Left lung (tissue), 10 donors: ENCODE data around the gene ABTB2. TPM values are rescaled to one million over a fixed set of nuclear protein-coding genes. Genes with fewer than 3 reads are reported as not detected.

Experiments used
- ATAC-seq: fragments of 200-7000 bp; cut with Tn5 transposase; one replicate; pipeline ENCODE4 v1.9.1; 2020; ENCODE audit warnings: moderate library complexity
- DNase-seq, 4 donors: peaks; one replicate each; pipeline ENCODE4 v3.0.0-alpha.2; 2013 to 2020
- H3K27ac ChIP-seq, 2 donors: fragments of 200-600 bp; sonication (generic) in 1 of 2; one replicate each; pipeline versions ENCODE4 v1.5.0 to v1.8.0; 2020 to 2021
- H3K27me3 ChIP-seq, 2 donors: fragments of 200-600 bp; sonication (generic) in 1 of 2; one replicate each; pipeline versions ENCODE4 v1.5.0 to v1.8.0; 2020 to 2021
- H3K36me3 ChIP-seq, 2 donors: fragments of 200-600 bp; sonication (generic) in 1 of 2; one replicate each; pipeline versions ENCODE4 v1.5.0 to v1.8.0; 2020 to 2021
- H3K4me1 ChIP-seq, 2 donors: fragments of 200-600 bp; one replicate each; pipeline ENCODE4 v1.8.0; 2021
- H3K4me3 ChIP-seq, 2 donors: fragments of 200-600 bp; sonication (generic) in 1 of 2; one replicate each; pipeline versions ENCODE4 v1.5.0 to v1.8.0; 2020 to 2021; ENCODE audit warnings: mild to moderate bottlenecking in 1 of 2
- H3K9me3 ChIP-seq, 2 donors: fragments of 200-600 bp; sonication (generic) in 1 of 2; one replicate each; pipeline versions ENCODE4 v1.5.0 to v1.8.0; 2020 to 2021
- CTCF ChIP-seq, 2 donors: fragments of 200-600 bp; sonication (generic) in 1 of 2; IDR thresholded peaks; one replicate each; pipeline versions ENCODE4 v1.5.0 to v1.8.0; 2021; ENCODE audit warnings: antibody characterized with exemption in 2 of 2
- intact Hi-C, 2 donors: fragments of 100-400 bp; cut with DNase I; formaldehyde crosslinking; loops; one replicate each; pipeline versions ENCODE4 v1.11.2 to v1.14.2; 2022
- polyA plus RNA-seq, 6 donors: library from polyadenylated mRNA; unstranded; fragments of 120-200 nt; gene quantifications; one replicate each; pipeline ENCODE4 v1.2.1, GENCODE V29; 2013; ENCODE audit not compliant: insufficient read length in 6 of 6
- total RNA-seq, 2 donors: library from RNA; stranded (reverse); fragmentation: NEBNext Ultra II Directional; extraction: Animal tissue kit (Norgen Biotek cat#: 25700); gene quantifications; one replicate each; pipeline ENCODE4 v1.2.1, GENCODE V29; 2021
- donor health status: DM: no; HTN: yes; CAD: no.
- donor health status: DM: no; HTN: no; CAD: no.

ABTB2 gene
- total and polyA plus RNA-seq, 8 donors = 2.4 to 6.9 (median 4.8) TPM

- DNase-seq (no peak), ATAC-seq (no peak)
- no peak for TF ChIP-seq CTCF (IDR thresholded peaks at IDR 0.05)
- H3K27me3 ChIP-seq = no peaks in the 10 kb centered on the region
- H3K9me3 ChIP-seq = no peaks in the 10 kb centered on the region
- H3K36me3 ChIP-seq = no peaks in the 10 kb centered on the region
- H3K27ac ChIP-seq = no peak overlapping the region
- no peak overlapping the region for H3K4me3 ChIP-seq
- intact Hi-C loops = no loop called here
- no peaks in the 10 kb centered on the region for H3K4me1 ChIP-seq
Measured at GRCh38 chr11:34216706-34217105, 141.1 kb downstream of the ABTB2 start.

- no peaks in the 10 kb centered on the region for H3K36me3 ChIP-seq
- no peaks in the 10 kb centered on the region for H3K4me1 ChIP-seq
- H3K27ac ChIP-seq = no peak overlapping the region
- DNase-seq (no peak), ATAC-seq (no peak)
- intact Hi-C loops = no loop called here
- H3K27me3 ChIP-seq = no peaks in the 10 kb centered on the region
- H3K9me3 ChIP-seq = no peaks in the 10 kb centered on the region
- no peak overlapping the region for H3K4me3 ChIP-seq
- TF ChIP-seq CTCF (IDR thresholded peaks at IDR 0.05) = no peak
Measured at GRCh38 chr11:34215806-34216453, 141.9 kb downstream of the ABTB2 start.

- Histone ChIP-seq H3K27me3 (no peaks in the 10 kb centered on the region), H3K36me3 (no peaks in the 10 kb centered on the region), H3K4me1 (no peaks in the 10 kb centered on the region), H3K9me3 (no peaks in the 10 kb centered on the region), H3K4me3 (no peak overlapping the region), H3K27ac (no peak overlapping the region)
- no peak for TF ChIP-seq CTCF (IDR thresholded peaks at IDR 0.05)
- DNase-seq (no peak), ATAC-seq (peak; percentile 51)
- intact Hi-C loops = no loop called here
Measured at GRCh38 chr11:34214961-34215805, 142.6 kb downstream of the ABTB2 start.

GRCh38 chr11:34213366-34213765, 144.4 kb downstream of the ABTB2 start:
- H3K4me3 ChIP-seq = no peak overlapping the region
- TF ChIP-seq CTCF (IDR thresholded peaks at IDR 0.05) = no peak
- H3K9me3 ChIP-seq = no peaks in the 10 kb centered on the region
- no peak overlapping the region for H3K27ac ChIP-seq
- H3K36me3 ChIP-seq = no peaks in the 10 kb centered on the region
- H3K4me1 ChIP-seq = peaks cover 0 to under 1% of the 10 kb centered on the region in 2 donors
- no peaks in the 10 kb centered on the region for H3K27me3 ChIP-seq
- ATAC-seq (no peak), DNase-seq (no peak)
- intact Hi-C loops = no loop called here

GRCh38 chr11:34212566-34212965, 145.2 kb downstream of the ABTB2 start:
- H3K36me3 ChIP-seq = no peaks in the 10 kb centered on the region
- TF ChIP-seq CTCF (IDR thresholded peaks at IDR 0.05) = no peak
- intact Hi-C loops = no loop called here
- H3K27ac ChIP-seq = no peak overlapping the region
- no peaks in the 10 kb centered on the region for H3K9me3 ChIP-seq
- no peak for ATAC-seq
- no peak overlapping the region for H3K4me3 ChIP-seq
- peaks cover 0 to 8% of the 10 kb centered on the region in 2 donors for H3K4me1 ChIP-seq
- DNase-seq = peak in 1 of 4 donors; percentile 63
- no peaks in the 10 kb centered on the region for H3K27me3 ChIP-seq
